Stimulated activated CD4-positive, alpha-beta T cell treated with anti-CD3 and anti-CD28 coated beads, Interleukin-12 subunit alpha, Interleukin-12 subunit beta, amount 100 ng/mL, for 4 hours (primary cell): ENCODE measurements around the gene SMAD3.
A peak's percentile ranks its signal among the peaks of the same experiment; 100 is the strongest.
"Not testable (repeated sequence)": the region's sequence is repeated elsewhere in the genome, so short reads cannot be mapped to it uniquely, and the experiment has no call there.

ENCODE experiments used
- DNase-seq: peaks from one replicate; pipeline ENCODE4 v3.0.0-alpha.2; 2020

SMAD3 gene

DNA sequence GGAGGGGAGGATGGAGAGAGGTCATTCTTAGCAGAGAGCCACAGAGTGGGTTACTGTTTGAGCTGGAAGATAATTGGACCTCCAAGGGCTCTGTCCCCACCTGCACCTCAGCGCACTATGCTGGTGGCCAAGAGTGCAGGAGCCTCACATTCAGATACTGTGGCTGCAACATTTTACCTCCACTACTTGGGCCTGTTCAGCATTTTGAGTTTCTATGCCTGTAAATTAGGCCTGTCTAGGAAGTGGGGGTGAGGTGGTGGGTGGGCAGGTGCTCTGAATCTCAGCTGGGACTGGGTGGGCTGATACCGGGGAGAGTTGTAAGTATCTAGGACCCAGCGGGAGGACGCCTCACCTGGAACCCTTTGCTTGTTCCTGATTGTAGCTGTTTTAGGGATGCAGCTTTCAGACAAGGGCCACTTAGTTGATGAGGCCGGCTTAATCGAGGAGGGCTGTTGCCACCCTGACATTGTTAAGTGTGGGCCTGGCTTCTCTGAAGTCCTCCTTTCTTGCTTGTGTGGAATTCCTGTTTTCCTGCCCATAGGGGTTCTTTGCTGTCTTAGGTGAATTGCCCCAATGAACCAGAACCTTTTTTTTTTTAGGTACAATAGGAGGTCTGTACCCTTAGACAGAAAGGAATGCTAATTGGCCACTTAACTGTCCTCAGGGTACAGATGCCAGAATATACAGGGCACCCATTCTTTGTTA lies 83.8 kb downstream of the SMAD3 start:
- no peak for DNase-seq

DNA sequence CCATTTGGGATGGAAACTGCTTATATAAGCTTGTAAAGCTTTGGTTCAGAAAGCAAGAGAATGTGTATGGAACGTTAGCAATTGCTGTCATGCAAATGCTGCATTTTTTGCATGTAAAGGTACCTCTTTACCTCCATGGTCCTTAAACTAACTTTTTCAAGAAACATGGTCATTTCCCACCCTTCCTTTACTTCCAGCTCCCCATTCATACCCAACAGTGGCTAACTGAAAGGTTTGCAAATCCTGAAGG lies 84.3 kb downstream of the SMAD3 start:
- no peak for DNase-seq

- peak; percentile 26 for DNase-seq
These were observed 84.8 kb downstream of the SMAD3 start for GRCh38 chr15:67150023-67150860.

GRCh38 chr15:67152429-67152828 lies 87.0 kb downstream of the SMAD3 start:
- no peak for DNase-seq

DNA sequence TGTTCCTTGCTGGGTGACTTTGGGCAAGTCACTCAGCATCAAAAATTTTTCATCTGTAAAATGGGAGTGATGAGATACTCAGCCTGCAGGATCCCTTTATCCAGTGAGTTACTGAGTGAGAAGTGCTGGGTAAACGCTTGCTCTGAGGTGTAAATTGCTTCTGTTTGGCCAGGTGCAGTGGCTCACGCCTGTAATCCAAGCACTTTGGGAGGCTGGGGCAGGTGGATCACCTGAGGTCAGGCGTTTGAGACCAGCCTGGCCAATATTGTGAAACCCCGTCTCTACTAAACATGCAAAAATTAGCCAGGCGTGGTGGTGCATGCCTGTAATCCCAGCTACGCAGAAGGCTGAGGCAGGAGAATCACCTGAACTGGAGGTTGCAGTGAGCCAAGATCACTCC lies 87.6 kb downstream of the SMAD3 start:
- DNase-seq, result not testable (repeated sequence)

GRCh38 chr15:67154249-67154648 lies 88.8 kb downstream of the SMAD3 start:
- DNase-seq, result no peak

DNA sequence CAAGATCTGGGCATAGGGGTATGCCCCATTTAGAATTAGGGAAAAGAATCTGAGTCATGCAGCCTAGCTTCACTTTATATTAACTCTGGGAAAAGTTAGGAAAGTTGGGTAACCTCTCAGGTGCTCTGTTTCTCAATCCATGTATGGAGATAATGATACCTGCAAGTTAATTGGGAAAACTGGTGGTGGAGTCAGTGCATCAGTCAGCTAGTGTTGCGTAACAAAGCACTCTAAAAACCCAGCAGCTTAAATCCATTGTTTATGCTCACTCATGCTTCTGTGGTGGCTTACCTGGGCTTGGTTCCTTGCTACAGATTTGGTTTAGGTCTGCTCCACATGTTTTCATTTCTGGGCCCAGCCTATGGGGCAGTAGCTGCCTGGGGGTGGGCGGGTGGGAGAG lies 91.0 kb downstream of the SMAD3 start:
- DNase-seq, result no peak

- no peak for DNase-seq
These were observed 91.4 kb downstream of the SMAD3 start for GRCh38 chr15:67156834-67157233.

DNA sequence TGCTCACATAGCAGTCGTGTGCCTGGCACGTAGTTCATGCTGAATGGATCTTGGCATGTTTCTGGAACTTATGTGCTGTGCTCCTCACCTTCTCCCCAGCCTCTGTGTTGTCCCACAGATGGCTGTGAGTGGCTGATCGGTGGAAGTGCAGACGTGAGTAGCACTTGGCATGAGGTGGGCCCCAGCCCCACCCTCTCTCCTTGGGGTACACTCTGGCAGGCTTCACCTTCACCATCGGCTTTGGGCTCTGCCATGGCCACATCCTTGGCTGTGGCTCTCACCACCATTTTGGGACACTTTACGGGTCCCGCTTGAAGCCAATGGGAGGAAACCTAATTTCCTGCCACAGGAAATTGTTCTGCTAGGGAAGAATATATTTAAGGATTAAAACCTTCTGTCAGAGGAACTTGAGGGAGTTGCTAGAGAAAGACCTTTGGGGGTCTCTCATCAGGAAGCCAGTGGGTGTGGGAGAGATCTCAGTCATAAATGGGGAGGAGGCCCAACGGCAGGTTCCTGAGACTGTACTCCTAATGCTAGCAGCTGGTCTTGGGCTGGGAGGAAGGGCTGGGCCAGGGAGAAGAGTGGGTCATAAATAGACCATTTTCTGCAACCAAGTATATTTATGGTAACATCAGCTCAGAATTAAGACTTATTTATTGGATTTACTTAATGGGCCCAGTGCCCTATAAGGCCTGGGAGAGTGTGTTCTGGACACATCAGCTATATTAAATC lies 92.3 kb downstream of the SMAD3 start:
- no peak for DNase-seq

GRCh38 chr15:67158367-67158766 lies 93.0 kb downstream of the SMAD3 start:
- no peak for DNase-seq

- DNase-seq, result no peak
These were observed 96.0 kb downstream of the SMAD3 start for GRCh38 chr15:67161412-67161811.

- no peak for DNase-seq
These were observed 96.5 kb downstream of the SMAD3 start for GRCh38 chr15:67161881-67162280.

DNA sequence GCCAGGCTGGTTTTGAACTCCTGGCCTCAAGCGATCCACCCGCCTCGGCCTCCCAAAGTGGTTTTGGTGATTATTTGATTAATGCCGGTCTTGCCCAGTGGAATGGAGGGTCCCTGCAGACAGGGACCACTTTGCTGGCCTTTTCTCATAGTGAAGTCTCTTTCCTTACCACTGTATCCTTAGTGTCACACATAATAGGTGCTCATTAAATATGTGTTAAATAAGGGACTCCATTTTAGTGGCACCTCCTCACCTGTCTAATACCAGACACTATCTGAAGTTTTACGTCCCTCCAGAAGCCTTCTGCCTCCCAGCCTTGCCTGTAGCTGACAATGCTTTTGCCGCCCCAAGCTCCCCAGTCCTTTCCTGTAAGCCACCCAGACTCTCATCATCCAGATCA lies 97.8 kb downstream of the SMAD3 start:
- DNase-seq, result no peak

DNA sequence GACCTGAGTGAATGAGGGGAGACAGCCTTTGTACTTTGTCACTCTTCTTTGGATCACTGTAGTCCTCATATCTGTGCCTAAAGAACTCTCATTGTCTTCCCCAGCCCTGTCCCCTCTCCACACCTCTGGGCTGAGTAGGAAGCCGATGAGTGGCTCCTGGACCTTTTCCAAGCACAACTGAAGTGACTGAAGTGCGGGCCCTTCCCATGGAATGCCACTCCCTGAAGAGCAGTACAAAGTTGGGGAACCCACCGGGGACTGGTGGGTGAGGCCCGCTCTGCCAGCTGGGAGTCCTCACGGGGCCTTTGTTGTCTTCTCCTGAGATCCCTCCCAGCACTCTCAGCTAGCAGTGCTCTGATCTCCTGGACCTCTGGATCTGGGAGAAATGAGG lies 99.0 kb downstream of the SMAD3 start:
- DNase-seq, result no peak

- no peak for DNase-seq
These were observed 99.4 kb downstream of the SMAD3 start for GRCh38 chr15:67164811-67165253.

DNA sequence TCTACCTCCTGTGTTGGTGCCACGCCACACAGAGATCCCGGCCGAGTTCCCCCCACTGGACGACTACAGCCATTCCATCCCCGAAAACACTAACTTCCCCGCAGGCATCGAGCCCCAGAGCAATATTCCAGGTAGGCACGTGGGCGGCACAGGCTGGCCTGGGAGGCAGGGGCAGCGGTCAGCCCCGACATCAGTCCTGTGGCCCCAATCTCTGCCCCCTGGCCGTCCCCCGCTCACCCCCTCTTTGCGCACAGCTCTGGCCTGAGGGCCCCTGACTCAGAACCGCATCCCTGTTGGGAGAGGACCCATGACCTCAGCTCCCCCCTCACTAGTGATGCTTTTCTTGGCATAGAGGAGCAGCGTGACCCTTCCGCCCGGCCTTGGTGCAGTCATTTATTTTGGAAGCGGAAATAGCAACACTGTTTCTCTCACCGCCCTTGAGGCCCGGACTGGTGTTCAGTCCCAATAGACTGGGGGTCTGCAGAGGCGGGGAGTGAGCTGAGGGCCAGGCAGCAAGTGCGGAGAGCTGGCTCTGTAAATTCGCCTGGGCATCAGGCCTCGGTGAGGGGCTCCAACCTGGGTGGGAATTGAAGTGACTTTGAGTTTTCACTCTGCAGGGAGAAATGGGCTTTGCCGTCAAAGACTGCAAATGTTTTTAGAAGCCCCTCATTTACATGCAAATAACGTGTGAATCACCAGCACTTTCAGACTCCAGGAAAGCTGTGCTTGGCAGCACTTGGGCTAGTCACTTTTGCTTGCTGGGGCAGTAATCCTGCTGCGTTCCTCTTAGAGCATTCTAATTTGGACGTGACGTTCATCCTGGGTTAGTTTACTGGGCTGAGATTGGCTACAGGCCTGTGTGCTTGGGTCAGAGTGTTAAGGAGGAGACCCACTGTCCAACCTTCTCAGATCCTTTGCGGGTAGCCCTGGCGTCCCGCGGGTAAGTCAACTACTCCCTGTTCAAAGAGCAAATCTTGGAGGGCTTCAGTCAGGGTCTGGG lies 100.2 kb downstream of the SMAD3 start:
- DNase-seq, result no peak

- no peak for DNase-seq
These were observed 101.0 kb downstream of the SMAD3 start for GRCh38 chr15:67166280-67167009.

- no peak for DNase-seq
These were observed 101.7 kb downstream of the SMAD3 start for GRCh38 chr15:67167091-67167490.

GRCh38 chr15:67168694-67169093 lies 103.3 kb downstream of the SMAD3 start:
- no peak for DNase-seq

- DNase-seq, result no peak
These were observed 104.9 kb downstream of the SMAD3 start for GRCh38 chr15:67170143-67170925.

DNA sequence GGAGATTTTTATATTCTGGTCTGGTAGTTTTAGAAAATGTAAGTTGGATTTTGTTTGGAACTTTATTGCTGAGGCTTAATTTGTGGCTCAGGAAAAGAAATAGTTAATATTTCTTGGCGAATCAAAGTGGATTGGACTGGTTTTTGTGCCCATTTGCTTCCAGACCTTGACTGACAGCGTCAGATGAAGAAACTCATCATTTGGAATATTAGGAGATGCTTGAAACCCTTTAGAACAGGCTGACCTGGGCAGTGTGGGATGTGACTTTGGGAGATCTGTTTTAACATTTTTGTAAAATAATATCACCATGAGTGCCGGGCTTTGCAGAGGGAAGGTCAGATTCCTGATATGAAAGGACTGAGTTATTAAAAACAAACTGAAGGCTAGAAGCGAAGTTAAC lies 106.1 kb downstream of the SMAD3 start:
- DNase-seq, result no peak
